GM19467 (cell line): ENCODE measurements around the gene PPFIBP1.
"Not testable (repeated sequence)": the region's sequence is repeated elsewhere in the genome, so short reads cannot be mapped to it uniquely, and the experiment has no call there.

ENCODE experiments used
- ATAC-seq: cut with Tn5 transposase; IDR thresholded peaks from one replicate; pipeline ENCODE4 v1.9.1; 2021; ENCODE audit warnings: mild to moderate bottlenecking, moderate library complexity; ENCODE audit not compliant: unreplicated experiment

Gene PPFIBP1

DNA sequence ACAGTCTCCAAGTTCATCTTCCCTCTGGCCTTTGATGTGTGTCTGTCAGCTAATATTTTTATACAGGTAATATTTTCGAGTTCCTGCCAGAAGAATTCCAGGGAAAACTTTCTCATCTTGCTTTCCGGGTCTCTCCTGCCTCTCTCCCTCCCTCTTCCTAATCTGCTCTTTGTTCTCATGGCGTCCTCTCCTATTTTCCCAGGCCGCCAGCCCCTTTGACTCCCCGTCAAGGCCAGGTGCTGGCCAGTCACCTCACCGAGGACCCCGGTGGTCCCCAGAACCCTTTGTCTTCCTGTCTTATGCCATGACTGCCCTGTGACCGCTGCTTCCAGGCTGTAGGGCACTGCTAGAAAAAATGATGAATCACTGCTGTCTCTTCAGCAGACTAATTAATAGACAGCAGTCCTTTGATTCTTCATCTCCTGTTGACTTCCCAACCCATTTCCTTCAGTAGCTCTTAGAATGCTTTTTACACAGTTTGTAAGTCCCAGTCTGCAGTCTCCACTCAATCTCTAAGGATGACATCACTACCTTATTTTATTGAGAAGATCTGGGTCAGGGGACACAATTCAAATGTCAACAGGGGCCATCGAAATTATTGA lies 40.7 kb downstream of the PPFIBP1 start:
- no peak for ATAC-seq

GRCh38 chr12:27566159-27566558 lies 42.2 kb downstream of the PPFIBP1 start:
- no peak for ATAC-seq

- ATAC-seq: no peak
Measured at GRCh38 chr12:27566626-27567025, 42.6 kb downstream of the PPFIBP1 start.

GRCh38 chr12:27571463-27571862 lies 47.5 kb downstream of the PPFIBP1 start:
- no peak for ATAC-seq

DNA sequence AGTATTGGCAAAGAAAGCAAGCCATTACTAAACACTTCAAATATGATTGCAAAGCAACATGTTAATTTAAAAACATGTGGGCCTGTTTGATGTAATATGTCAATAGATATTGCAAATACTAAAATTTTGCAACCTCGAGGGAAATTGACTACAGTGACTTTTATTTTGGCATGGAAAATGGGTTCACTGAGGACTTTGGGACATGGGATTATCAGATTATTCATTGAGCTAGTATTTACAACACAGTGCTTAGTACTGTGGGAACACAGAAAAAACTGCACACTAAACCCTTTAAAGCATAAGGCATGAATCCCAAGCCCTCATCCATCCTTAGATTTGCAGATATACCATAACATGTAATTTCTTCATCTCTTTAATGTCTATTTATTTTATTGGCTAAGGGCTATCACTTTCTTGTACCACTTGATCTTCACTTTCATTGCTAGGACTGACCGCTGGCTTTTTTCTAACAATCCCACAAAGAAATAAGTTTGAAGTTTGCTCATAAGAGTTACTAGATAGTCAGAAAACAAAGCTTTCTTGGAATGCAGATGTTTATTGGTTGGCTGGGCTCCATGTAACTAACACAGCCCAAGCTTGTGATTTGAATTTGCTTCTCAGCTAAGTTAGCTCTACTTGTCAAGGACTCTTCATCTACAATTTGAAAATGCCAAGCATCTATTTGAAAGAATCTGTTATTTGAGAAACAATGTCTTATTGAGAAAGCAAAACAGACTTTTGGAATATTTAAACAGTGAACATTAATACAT lies 48.7 kb downstream of the PPFIBP1 start:
- ATAC-seq: no peak

DNA sequence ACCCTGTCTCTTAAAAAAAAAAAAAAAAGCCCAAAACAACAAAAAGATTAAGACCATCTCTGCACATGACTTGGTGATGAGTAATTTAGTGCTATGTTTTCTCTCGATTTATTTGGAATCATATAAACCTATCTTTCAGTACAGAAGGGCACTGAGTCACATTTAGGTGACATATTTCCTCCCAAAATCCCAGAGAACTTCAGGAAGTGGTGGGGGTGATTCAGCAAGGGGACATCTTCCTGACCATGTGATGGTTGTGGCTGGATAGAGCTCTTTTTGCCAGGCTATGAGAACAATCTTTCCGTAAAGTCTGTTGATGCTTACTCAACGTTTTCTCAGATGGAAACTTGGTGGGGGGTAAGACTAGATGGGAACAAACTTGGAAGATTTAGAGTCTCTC lies 50.0 kb downstream of the PPFIBP1 start:
- ATAC-seq: no peak

GRCh38 chr12:27575090-27575761 lies 51.2 kb downstream of the PPFIBP1 start:
- ATAC-seq: no peak

- no peak for ATAC-seq
Measured at GRCh38 chr12:27575762-27576118, 51.7 kb downstream of the PPFIBP1 start.

- ATAC-seq: no peak
Measured at GRCh38 chr12:27576667-27577347, 52.8 kb downstream of the PPFIBP1 start.

- ATAC-seq: no peak
Measured at GRCh38 chr12:27577688-27578087, 53.7 kb downstream of the PPFIBP1 start.

DNA sequence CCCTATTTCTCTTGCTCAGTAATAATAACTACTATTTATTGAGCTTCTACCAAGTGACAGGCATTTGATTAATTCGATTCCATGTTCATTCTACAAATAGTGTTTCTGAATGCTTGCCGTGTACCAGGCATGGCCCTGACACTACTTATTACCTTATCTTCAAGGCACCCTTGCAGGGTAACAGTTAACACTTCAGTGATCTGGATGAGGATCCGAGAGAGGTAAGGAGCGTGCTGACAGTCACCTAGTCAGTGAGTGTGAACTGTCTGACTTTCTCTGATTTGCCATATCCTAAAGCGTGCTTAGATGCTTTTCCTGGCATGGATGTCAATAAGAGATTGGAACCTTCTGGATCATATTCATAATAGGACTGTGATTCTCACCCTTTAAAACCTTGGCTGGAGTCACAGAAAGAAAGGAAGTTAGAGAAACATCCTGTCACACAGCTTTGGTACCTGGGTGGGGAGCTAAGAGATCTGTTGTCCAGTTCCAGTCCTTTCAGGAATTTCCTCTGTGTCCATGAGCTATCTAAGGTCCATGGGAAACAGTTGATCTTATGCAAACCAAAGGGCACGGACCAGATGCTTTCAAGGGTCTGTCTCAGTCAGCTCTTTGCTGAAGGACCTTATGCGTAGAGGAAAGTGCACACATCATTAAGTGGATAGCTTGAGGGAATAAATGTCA lies 54.8 kb downstream of the PPFIBP1 start:
- ATAC-seq: no peak

- no peak for ATAC-seq
Measured at GRCh38 chr12:27580561-27581330, 56.7 kb downstream of the PPFIBP1 start.

DNA sequence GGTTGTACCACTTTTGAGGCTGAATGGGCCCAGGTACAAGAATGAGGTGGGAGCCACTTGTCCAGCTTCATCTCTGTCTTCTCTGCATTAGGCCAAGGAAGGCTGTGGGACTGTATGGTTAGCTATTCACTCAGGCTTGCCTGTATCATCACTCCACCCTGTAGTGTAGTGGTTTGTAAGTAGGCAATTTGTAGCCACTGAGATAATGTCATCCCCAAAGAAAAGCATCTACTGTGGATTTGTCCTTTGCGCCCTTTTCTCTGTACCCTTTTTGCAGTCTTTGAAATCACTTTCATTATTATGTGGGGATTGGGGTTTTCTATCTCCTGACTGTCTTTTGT lies 57.3 kb downstream of the PPFIBP1 start:
- ATAC-seq: not testable (repeated sequence)

- ATAC-seq: not testable (repeated sequence)
Measured at GRCh38 chr12:27581833-27582232, 57.8 kb downstream of the PPFIBP1 start.

GRCh38 chr12:27582445-27582844 lies 58.4 kb downstream of the PPFIBP1 start:
- ATAC-seq: not testable (repeated sequence)

GRCh38 chr12:27583057-27583797 lies 59.2 kb downstream of the PPFIBP1 start:
- no peak for ATAC-seq

DNA sequence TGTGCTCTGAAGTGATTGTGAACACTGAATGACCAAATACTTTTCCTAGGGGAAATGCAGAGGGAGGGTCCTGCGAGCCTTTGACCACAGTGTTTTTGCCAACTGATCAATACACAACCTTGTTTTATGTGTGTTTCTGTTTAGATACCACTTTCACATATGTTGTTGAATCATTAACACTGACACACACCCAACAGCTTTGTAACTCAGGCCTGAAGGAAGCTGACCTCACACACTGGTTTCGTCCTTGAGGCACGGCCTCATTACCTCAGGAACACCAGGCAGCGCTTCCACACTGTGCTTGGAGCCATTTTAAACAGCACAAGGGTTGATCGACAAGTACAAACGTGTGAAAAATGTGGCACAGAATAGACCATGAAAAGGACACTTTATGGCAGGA lies 60.0 kb downstream of the PPFIBP1 start:
- no peak for ATAC-seq

- ATAC-seq: no peak
Measured at GRCh38 chr12:27585739-27586265, 61.8 kb downstream of the PPFIBP1 start.

DNA sequence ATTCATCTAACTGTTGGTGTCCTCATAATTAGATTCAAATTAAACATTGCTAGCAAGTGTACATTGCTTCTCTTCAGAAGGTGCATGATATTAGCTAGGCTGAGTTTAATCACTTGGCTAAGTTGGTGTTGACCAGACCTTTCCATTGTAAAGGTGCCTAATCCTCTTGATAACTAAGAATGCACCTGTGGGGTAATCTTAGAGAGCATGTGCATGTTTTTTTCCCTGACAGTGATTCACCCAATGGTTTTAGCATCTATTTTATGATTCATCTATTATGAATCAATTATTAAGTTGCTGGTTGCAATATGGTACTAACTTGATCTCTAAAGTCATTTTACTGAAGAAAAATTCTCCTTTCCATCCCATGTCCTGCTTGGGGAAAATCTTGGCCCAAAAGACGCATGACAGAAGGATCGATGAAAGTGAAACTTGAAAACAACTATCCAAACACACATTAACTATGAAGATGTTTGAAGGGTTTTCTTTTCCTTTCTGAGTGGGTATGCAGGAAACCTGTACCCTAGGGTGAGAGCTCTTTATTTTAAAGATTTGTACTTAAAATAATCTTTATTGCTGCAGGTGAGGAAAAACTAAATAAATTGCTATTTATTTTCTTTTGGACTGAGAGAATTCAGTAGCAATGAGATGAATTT lies 64.2 kb downstream of the PPFIBP1 start:
- not testable (repeated sequence) for ATAC-seq
